ENCODE results near the gene CACNA1D.

The CACNA1D gene

GRCh38 chr3:53525765-53526703 lies 31.6 kb downstream of the CACNA1D start:
- H3K4me3 ChIP-seq (ENCODE audit: low read length), result no peak overlapping the region
- no peak for TF ChIP-seq CTCF (conservative IDR thresholded peaks at IDR 0.05; ENCODE audit: low read depth, low read length)
- DNase-seq (ENCODE audit: low read depth), result peak; percentile 17

- DNase-seq (ENCODE audit: low read depth), result no peak
- TF ChIP-seq CTCF (conservative IDR thresholded peaks at IDR 0.05; ENCODE audit: low read depth, low read length), result no peak
Measured at GRCh38 chr3:53526704-53527055, 32.3 kb downstream of the CACNA1D start.

DNA sequence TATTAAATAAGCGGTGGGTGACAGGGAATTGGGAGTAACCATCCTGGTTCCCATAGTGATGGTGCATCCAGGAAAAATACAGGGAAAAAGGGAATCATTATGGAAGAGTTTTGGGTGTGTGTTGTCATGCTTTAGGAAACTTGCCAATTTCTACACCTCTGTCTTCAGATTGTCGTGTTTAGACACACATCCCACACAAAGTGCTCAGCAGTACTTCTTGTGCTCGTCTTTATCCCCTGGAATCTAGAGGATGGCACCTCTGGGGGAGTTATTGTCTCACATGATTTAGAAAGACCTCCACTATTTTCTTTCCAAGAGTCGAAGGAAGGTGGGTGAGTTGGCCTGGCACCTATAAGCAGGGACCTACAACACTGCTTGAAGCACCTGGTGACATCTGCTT lies 35.8 kb downstream of the CACNA1D start:
- no peak for TF ChIP-seq CTCF (conservative IDR thresholded peaks at IDR 0.05; ENCODE audit: low read depth, low read length)
- no peak for DNase-seq (ENCODE audit: low read depth)

More at GRCh38 chr3:53526704-53527055, 32.3 kb downstream of the CACNA1D start:
- no peak overlapping the region for H3K4me3 ChIP-seq (ENCODE audit: low read length)

DNA sequence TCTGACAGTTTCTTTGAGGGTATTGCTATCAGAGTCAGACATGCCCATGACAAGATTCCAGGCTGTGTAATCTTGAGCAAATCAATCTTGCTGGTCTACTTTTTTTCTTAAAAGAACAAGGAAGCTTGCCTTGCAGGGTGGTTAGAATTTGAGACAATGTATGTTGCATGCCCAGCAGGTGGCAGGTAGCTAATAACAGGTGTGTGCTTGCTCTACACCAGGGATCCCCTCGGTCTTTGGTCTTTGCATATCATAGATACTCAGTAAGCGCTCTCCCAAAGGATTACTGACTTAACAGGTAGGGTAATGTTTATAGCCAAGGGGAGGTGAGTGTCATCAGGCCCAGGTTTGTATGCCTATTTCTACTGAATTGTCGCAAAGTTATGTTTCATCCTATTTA lies 37.3 kb downstream of the CACNA1D start:
- no peak for DNase-seq (ENCODE audit: low read depth)
- no peak for TF ChIP-seq CTCF (conservative IDR thresholded peaks at IDR 0.05; ENCODE audit: low read depth, low read length)
- H3K4me3 ChIP-seq (ENCODE audit: low read length), result no peak overlapping the region

More for the DNA sequence above, 35.8 kb downstream of the CACNA1D start:
- no peak overlapping the region for H3K4me3 ChIP-seq (ENCODE audit: low read length)

DNA sequence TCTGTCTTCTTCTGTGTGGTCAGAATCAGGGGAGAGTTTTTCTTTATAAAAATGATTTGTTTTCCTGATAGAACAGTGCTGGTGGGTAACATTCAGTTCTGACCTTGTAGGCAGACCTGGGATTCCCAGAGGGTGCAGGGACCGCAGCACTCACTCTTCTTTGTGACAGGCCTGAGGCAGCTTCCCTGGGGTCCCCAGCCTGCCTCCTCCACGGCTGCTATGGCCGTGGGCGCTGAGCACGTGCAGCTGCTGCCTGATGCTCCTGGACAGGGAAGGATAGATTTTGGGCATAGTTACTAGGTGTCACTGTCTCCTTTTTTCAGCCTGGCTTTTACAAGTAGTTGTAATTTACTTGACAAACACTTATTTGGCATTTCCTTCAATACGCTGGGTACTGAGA lies 39.1 kb downstream of the CACNA1D start:
- TF ChIP-seq CTCF (conservative IDR thresholded peaks at IDR 0.05; ENCODE audit: low read depth, low read length), result no peak
- H3K4me3 ChIP-seq (ENCODE audit: low read length), result no peak overlapping the region
- DNase-seq (ENCODE audit: low read depth), result no peak

DNA sequence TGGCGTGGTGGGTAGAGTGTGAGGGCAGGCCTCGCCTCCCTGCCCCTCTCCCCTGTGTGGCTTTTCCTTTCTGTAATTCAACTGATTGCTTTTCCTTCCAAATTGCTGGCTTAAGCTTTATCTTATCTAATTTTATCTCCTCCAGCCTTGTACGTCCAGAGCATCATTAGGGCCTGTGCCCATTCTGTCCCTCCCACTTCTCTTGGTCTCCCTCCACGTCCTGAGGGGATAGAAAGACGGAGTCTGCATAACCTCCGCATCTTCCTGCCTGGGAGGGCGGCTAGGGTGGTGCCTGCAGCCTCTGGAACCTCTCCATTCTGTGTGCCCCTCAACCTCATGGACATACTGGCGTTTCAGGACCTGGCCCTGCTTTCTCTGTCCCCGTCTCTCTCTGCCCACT lies 39.8 kb downstream of the CACNA1D start:
- no peak for DNase-seq (ENCODE audit: low read depth)
- no peak overlapping the region for H3K4me3 ChIP-seq (ENCODE audit: low read length)
- TF ChIP-seq CTCF (conservative IDR thresholded peaks at IDR 0.05; ENCODE audit: low read depth, low read length), result no peak
